ENCODE data around the gene KIF2A.

KIF2A gene

DNA sequence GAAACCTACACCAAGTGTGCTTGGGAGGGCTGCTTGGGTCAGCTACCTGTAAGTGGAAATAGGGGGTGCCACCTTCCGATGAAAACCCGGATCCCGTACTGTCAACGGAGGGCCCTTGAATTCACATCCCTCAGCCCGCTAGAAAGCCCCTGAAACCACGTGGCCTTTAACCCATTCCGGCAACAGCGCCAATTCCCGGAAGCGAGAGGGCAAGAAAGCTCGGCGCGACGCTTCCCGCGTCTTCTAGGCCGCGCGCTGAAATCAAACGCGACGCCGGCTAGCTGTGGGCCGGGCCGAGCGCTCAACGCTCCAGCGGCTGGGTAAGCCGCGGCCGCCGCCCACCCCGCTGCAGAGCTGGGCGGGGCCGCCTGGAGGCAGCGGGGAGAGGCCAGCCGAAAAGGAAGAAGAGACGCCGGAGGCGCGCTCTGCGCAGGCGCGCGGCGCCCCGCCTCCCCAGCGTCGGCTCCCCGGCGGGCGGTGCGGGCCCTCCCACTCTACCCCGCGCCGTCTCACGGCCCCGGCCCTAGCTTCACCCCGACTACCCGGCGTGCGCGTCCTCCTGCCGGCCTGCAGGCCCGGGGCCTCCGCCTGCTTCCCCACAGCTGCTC is at the start of gene KIF2A:
Gene KIF2A, plus strand, starts transcription at position 492 of the 608 bp plus-strand sequence. CDS start 267 bp downstream, outside the sequence.
- H3K9me3 ChIP-seq (ENCODE audit: low read length): no peaks in the 10 kb centered on the region
- peak within 1 kb of the TSS; percentile 82 for H3K27ac ChIP-seq (ENCODE audit: low read depth, low read length)
- no peaks in the 10 kb centered on the region for H3K27me3 ChIP-seq (ENCODE audit: control insufficient read depth in 1 of 2, insufficient read depth in 2 of 2, low read length in 2 of 2)
- H3K4me1 ChIP-seq (ENCODE audit: insufficient read depth, low read length): peaks cover 10% of the 10 kb centered on the region
- no peaks in the 10 kb centered on the region for H3K36me3 ChIP-seq (ENCODE audit: insufficient read depth, low read length)
- peak within 1 kb of the TSS; percentile 74 to 81 for H3K4me3 ChIP-seq (ENCODE audit: low read depth in 1 of 2, low read length in 2 of 2)
- H3K9ac ChIP-seq (ENCODE audit: low read length): peak within 1 kb of the TSS; percentile 71

DNA sequence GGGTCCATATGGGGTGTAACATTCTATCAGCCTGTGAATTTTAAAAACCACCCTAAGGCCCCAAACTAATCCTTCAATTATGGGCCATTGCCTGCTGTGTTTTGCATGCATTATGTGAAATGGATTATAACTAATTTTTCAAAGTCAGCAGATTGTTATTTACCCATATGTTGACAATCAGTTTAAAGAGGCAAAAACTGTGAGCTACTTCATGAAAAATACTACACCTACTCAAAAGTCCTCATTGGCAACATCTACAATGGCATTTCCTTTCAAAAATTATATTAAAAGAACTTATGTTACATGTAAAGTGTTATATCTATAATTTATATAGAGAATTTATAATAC is 49.0 kb upstream of the KIF2A start:
- Histone ChIP-seq H3K9ac (ENCODE audit: low read length) (no peak overlapping the region), H3K36me3 (ENCODE audit: insufficient read depth, low read length) (no peaks in the 10 kb centered on the region), H3K27me3 (ENCODE audit: control insufficient read depth in 1 of 2, insufficient read depth in 2 of 2, low read length in 2 of 2) (no peaks in the 10 kb centered on the region), H3K4me1 (ENCODE audit: insufficient read depth, low read length) (no peaks in the 10 kb centered on the region), H3K9me3 (ENCODE audit: low read length) (no peaks in the 10 kb centered on the region), H3K4me3 (ENCODE audit: low read depth in 1 of 2, low read length in 2 of 2) (no peak overlapping the region), H3K27ac (ENCODE audit: low read depth, low read length) (no peak overlapping the region)

DNA sequence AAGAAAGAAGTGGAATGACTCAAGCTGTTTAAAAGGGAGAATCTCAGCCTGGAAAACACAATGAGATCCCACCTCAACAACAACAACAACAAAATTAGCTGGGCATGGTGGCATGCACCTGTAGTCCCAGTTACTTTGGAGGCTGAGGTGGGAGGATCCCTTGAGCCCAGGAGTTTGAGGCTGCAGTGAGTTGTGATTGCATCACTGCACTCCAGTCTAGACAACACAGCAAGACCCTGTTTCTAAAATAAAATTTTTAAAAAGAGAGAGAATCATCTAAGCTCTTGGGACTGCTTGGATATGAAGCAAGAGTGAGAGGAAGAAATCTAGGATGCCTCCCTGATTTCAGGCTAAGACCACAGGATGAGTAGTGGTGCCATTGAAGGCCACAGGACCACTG is 47.4 kb upstream of the KIF2A start:
- Histone ChIP-seq H3K27ac (ENCODE audit: low read depth, low read length) (no peak overlapping the region), H3K9ac (ENCODE audit: low read length) (no peak overlapping the region), H3K4me1 (ENCODE audit: insufficient read depth, low read length) (no peaks in the 10 kb centered on the region), H3K9me3 (ENCODE audit: low read length) (no peaks in the 10 kb centered on the region), H3K27me3 (ENCODE audit: control insufficient read depth in 1 of 2, insufficient read depth in 2 of 2, low read length in 2 of 2) (no peaks in the 10 kb centered on the region), H3K4me3 (ENCODE audit: low read depth in 1 of 2, low read length in 2 of 2) (no peak overlapping the region), H3K36me3 (ENCODE audit: insufficient read depth, low read length) (no peaks in the 10 kb centered on the region)

DNA sequence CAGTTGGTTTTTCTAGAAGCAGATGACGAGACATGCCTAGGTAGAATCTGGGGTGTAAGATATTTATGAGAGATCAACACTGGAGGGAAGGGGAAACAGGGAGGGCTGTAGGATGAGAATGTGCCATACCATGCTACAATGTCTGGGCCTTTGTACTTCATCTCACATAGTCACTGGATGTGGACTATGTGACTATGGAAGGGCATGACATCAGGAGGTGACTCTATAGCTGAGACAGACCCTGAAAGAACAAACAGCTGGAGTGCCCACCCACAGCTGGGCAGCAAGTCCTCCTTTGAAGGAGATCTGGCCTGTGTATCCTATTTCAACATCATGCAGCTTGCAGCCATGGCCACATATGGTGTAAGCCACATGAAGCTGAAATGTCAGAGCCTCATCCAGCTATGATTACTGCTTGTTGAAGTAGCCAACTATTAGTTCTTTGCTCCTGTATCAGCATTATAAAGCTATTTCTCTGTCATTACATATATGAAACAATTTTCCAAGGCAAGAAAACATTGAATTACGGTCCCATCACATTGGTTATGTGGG is 46.2 kb upstream of the KIF2A start:
- no peaks in the 10 kb centered on the region for H3K36me3 ChIP-seq (ENCODE audit: insufficient read depth, low read length)
- no peak overlapping the region for H3K4me3 ChIP-seq (ENCODE audit: low read depth in 1 of 2, low read length in 2 of 2)
- no peaks in the 10 kb centered on the region for H3K9me3 ChIP-seq (ENCODE audit: low read length)
- H3K4me1 ChIP-seq (ENCODE audit: insufficient read depth, low read length): no peaks in the 10 kb centered on the region
- H3K9ac ChIP-seq (ENCODE audit: low read length): no peak overlapping the region
- no peaks in the 10 kb centered on the region for H3K27me3 ChIP-seq (ENCODE audit: control insufficient read depth in 1 of 2, insufficient read depth in 2 of 2, low read length in 2 of 2)
- no peak overlapping the region for H3K27ac ChIP-seq (ENCODE audit: low read depth, low read length)

DNA sequence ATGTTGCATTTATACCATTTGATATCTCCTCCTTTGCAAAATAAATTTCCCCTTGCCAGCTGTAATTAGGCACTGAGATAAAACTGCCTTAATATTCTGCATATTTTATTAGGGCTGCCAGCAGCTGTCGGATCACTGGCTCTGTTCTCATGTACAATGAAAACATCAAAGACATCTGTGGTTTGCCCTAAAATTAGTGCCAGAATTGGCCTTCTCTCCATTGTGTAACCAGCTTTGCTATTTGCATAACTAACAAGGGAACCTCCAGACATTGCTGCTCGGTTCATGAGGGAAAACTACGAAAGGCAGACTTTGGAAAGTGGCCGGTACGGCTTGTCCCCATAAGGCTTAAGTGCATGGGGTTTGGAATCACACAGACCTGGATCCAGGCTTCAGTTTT is 45.5 kb upstream of the KIF2A start:
- Histone ChIP-seq H3K27ac (ENCODE audit: low read depth, low read length) (no peak overlapping the region), H3K4me3 (ENCODE audit: low read depth in 1 of 2, low read length in 2 of 2) (no peak overlapping the region), H3K9me3 (ENCODE audit: low read length) (no peaks in the 10 kb centered on the region), H3K27me3 (ENCODE audit: control insufficient read depth in 1 of 2, insufficient read depth in 2 of 2, low read length in 2 of 2) (no peaks in the 10 kb centered on the region), H3K4me1 (ENCODE audit: insufficient read depth, low read length) (no peaks in the 10 kb centered on the region), H3K9ac (ENCODE audit: low read length) (no peak overlapping the region), H3K36me3 (ENCODE audit: insufficient read depth, low read length) (no peaks in the 10 kb centered on the region)

DNA sequence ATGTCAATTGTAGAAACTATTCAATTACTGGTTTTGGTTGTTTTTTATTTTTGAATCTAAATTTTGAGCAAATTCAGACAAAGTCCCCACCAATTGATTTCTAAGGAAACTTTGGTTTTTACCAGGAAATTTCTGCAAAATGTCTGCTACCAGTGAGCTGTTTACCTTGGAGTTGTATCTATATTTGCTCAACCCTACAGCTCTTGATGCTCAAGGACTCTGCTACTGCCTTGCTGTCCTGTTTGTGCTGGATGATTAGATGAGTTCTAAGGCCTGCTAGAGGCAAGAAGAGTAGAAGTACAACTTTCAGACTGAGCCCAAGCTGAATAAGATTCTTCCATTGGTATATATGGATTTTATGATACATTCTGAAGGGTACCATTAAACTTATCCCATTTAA is 42.6 kb upstream of the KIF2A start:
- H3K4me3 ChIP-seq (ENCODE audit: low read depth in 1 of 2, low read length in 2 of 2): no peak overlapping the region
- no peaks in the 10 kb centered on the region for H3K27me3 ChIP-seq (ENCODE audit: control insufficient read depth in 1 of 2, insufficient read depth in 2 of 2, low read length in 2 of 2)
- H3K9ac ChIP-seq (ENCODE audit: low read length): no peak overlapping the region
- H3K27ac ChIP-seq (ENCODE audit: low read depth, low read length): no peak overlapping the region
- no peaks in the 10 kb centered on the region for H3K9me3 ChIP-seq (ENCODE audit: low read length)
- no peaks in the 10 kb centered on the region for H3K4me1 ChIP-seq (ENCODE audit: insufficient read depth, low read length)
- H3K36me3 ChIP-seq (ENCODE audit: insufficient read depth, low read length): no peaks in the 10 kb centered on the region

DNA sequence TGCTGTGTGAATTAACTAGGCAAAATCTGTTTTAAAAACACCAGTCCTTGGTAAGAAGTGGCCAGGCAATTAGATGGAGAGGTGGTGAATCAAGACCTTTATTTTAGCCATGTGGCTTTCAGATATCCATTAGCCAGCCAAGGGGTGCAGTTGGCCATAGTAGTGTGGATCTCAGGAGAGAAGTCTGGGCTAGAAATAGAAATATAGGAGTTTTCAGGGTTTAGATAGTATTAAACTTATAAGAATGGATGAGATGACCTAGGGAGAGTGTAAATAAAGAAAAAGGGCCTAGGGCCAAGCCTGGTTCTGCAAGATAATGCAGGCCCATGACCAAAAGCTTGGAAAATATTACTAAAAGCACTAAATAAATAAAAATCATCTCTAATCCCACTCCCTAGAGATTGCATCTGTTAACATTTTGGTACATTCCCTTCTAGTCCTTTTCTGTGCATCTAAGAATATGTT is 40.3 kb upstream of the KIF2A start:
- Histone ChIP-seq H3K27me3 (ENCODE audit: control insufficient read depth in 1 of 2, insufficient read depth in 2 of 2, low read length in 2 of 2) (no peaks in the 10 kb centered on the region), H3K27ac (ENCODE audit: low read depth, low read length) (no peak overlapping the region), H3K36me3 (ENCODE audit: insufficient read depth, low read length) (no peaks in the 10 kb centered on the region), H3K4me3 (ENCODE audit: low read depth in 1 of 2, low read length in 2 of 2) (no peak overlapping the region), H3K4me1 (ENCODE audit: insufficient read depth, low read length) (no peaks in the 10 kb centered on the region), H3K9me3 (ENCODE audit: low read length) (no peaks in the 10 kb centered on the region), H3K9ac (ENCODE audit: low read length) (no peak overlapping the region)

DNA sequence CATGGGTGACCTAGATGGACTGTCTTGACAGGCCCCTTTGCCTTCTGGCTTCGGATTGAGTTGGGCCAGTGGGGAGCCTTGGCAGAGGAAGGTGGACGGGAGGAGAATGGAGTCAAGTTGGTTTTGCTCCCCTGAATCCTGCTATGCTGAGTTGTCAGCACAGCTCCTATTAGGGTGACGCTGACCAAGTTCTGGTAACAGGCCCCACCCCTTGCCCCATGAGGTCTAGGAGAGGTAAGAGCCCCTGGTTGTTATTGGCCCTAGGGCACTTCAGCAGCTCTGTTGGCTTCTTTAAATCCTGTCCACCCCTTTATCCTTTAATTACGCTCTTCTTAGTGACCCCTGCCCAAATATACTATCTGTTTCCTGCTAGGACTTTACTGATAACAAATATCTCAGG is 39.4 kb upstream of the KIF2A start:
- H3K9me3 ChIP-seq (ENCODE audit: low read length): no peaks in the 10 kb centered on the region
- no peak overlapping the region for H3K9ac ChIP-seq (ENCODE audit: low read length)
- H3K27me3 ChIP-seq (ENCODE audit: control insufficient read depth in 1 of 2, insufficient read depth in 2 of 2, low read length in 2 of 2): no peaks in the 10 kb centered on the region
- H3K36me3 ChIP-seq (ENCODE audit: insufficient read depth, low read length): no peaks in the 10 kb centered on the region
- no peak overlapping the region for H3K4me3 ChIP-seq (ENCODE audit: low read depth in 1 of 2, low read length in 2 of 2)
- no peak overlapping the region for H3K27ac ChIP-seq (ENCODE audit: low read depth, low read length)
- no peaks in the 10 kb centered on the region for H3K4me1 ChIP-seq (ENCODE audit: insufficient read depth, low read length)

DNA sequence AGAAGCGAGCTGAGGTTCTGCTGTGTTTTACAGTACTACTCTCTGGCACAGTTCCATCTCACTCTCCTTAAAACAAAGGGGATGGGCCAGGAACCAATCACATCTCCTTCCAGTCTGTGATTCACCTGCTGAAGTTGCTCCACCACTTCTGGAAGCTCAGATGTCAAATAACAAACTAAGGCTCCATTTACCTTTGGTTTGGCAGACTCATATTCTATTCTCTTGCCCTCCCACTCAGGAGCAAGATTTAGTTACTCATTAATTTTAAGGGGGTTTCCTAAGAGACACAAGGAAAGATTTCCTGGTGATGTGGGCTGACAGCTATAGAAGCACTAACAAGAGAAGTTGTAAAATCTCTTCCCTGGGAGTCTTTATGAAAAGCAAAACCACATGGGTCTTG is 37.8 kb upstream of the KIF2A start:
- no peaks in the 10 kb centered on the region for H3K27me3 ChIP-seq (ENCODE audit: control insufficient read depth in 1 of 2, insufficient read depth in 2 of 2, low read length in 2 of 2)
- no peak overlapping the region for H3K4me3 ChIP-seq (ENCODE audit: low read depth in 1 of 2, low read length in 2 of 2)
- no peak overlapping the region for H3K9ac ChIP-seq (ENCODE audit: low read length)
- H3K27ac ChIP-seq (ENCODE audit: low read depth, low read length): no peak overlapping the region
- no peaks in the 10 kb centered on the region for H3K36me3 ChIP-seq (ENCODE audit: insufficient read depth, low read length)
- no peaks in the 10 kb centered on the region for H3K4me1 ChIP-seq (ENCODE audit: insufficient read depth, low read length)
- H3K9me3 ChIP-seq (ENCODE audit: low read length): no peaks in the 10 kb centered on the region

DNA sequence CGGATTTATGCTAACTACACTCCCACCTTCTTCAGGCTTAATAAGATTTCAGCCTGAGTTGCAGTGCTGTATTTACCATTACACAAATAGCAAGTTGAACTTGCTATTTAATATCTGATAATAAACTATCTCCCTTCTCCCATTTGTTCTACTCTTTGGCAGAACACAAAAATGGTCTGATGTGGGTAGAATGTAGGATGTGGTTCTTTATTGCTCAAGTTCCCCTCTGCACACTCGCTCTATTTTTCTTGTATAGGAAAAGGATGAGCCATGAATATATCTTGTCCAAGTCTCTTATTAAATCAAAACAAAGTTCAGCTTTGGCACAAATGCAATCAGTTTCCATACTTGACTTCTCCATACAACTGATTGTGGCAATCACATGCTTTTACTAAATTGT is 37.2 kb upstream of the KIF2A start:
- Histone ChIP-seq H3K9me3 (ENCODE audit: low read length) (no peaks in the 10 kb centered on the region), H3K36me3 (ENCODE audit: insufficient read depth, low read length) (no peaks in the 10 kb centered on the region), H3K27me3 (ENCODE audit: control insufficient read depth in 1 of 2, insufficient read depth in 2 of 2, low read length in 2 of 2) (no peaks in the 10 kb centered on the region), H3K9ac (ENCODE audit: low read length) (no peak overlapping the region), H3K27ac (ENCODE audit: low read depth, low read length) (no peak overlapping the region), H3K4me3 (ENCODE audit: low read depth in 1 of 2, low read length in 2 of 2) (no peak overlapping the region), H3K4me1 (ENCODE audit: insufficient read depth, low read length) (no peaks in the 10 kb centered on the region)

DNA sequence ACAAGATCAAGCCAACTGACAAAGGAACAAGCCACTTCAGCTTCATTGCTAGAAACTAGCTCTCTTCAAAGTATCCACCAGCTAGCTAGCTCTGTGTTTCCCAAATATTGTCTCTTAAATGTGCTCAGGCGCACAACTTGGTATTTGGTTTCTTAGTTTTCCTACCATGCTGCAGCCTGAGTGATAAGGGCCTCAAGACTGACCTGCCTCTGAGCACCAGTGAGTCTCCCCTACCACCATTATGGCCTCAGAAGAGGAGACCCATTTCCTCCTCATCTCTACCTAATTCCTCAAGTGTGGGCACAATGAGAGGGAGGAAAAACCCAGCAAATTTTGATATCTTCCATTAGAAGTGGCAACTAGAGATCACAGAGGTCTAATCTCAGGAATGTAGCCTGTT is 34.6 kb upstream of the KIF2A start:
- Histone ChIP-seq H3K4me3 (ENCODE audit: low read depth in 1 of 2, low read length in 2 of 2) (no peak overlapping the region), H3K9me3 (ENCODE audit: low read length) (no peaks in the 10 kb centered on the region), H3K4me1 (ENCODE audit: insufficient read depth, low read length) (no peaks in the 10 kb centered on the region), H3K9ac (ENCODE audit: low read length) (no peak overlapping the region), H3K27ac (ENCODE audit: low read depth, low read length) (no peak overlapping the region), H3K36me3 (ENCODE audit: insufficient read depth, low read length) (no peaks in the 10 kb centered on the region), H3K27me3 (ENCODE audit: control insufficient read depth in 1 of 2, insufficient read depth in 2 of 2, low read length in 2 of 2) (no peaks in the 10 kb centered on the region)

DNA sequence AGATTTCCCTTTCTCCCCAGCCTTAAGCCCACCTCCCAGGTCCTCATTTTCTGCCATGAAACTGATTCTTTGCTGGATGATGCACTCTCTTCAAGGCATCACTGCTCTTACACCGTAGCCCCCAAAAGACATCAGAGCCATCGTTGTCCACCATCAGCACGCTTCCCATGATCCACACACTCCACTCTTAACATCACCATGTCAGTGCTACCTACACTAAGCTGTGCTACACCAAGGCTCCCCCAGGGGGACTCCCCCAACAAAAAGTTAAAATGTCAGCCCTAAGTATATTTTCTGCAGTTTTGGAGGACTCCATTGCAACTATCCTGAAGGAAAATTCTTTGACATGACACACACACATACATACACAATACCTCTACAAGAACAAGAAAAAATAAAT is 34.1 kb upstream of the KIF2A start:
- Histone ChIP-seq H3K9me3 (ENCODE audit: low read length) (no peaks in the 10 kb centered on the region), H3K4me3 (ENCODE audit: low read depth in 1 of 2, low read length in 2 of 2) (no peak overlapping the region), H3K9ac (ENCODE audit: low read length) (no peak overlapping the region), H3K27ac (ENCODE audit: low read depth, low read length) (no peak overlapping the region), H3K27me3 (ENCODE audit: control insufficient read depth in 1 of 2, insufficient read depth in 2 of 2, low read length in 2 of 2) (no peaks in the 10 kb centered on the region), H3K36me3 (ENCODE audit: insufficient read depth, low read length) (no peaks in the 10 kb centered on the region), H3K4me1 (ENCODE audit: insufficient read depth, low read length) (no peaks in the 10 kb centered on the region)
